HG03342 (cell line): ENCODE data around the gene ZNF622.
"Not testable (repeated sequence)": the region's sequence is repeated elsewhere in the genome, so short reads cannot be mapped to it uniquely, and the experiment has no call there.

Experiments used
- ATAC-seq: cut with Tn5 transposase; IDR thresholded peaks from one replicate; pipeline ENCODE4 v1.9.1; 2021; ENCODE audit warnings: mild to moderate bottlenecking, moderate library complexity; ENCODE audit not compliant: unreplicated experiment

The ZNF622 gene

GRCh38 chr5:16436065-16436682, 29.4 kb downstream of the ZNF622 start:
- ATAC-seq, result not testable (repeated sequence)

- ATAC-seq, result no peak
These were observed 34.1 kb downstream of the ZNF622 start for GRCh38 chr5:16431490-16431889.

DNA sequence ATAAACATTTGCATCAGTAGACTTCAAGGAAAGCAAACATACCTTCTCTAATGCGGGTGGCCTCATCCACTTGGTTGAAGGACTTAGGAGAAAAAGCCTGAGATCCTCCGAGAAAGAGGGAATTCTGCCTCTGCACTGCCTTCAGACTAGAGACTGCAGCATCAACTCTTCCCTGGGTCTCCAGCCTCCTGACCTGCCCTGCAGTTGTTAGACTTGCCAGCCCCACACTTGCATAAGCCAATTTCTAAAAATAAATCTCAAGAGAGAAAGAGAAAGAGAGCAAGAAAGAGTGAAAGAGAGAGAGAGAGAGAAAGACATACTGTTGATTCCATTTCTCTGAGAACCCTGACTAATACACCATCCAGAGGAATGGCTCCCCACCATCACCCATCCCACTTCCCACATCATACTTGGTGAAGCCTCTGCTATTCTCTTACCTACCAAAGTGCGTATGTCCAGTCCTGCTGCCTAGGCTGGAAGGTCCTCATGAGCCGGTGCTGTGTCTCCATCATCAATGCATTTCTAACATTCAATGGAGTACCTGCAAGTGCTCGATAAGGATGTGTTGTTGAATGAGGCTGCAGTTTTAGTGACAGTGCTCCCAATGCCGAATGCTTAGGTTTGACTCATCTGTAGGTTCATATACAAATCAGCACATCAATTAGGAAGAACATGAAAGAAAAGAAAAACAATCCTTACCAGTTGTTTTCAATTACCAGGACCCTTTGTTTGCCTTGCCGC, 35.1 kb downstream of the ZNF622 start:
- no peak for ATAC-seq

- ATAC-seq, result no peak
These were observed 37.2 kb downstream of the ZNF622 start for GRCh38 chr5:16428359-16428758.

GRCh38 chr5:16427587-16427986, 38.0 kb downstream of the ZNF622 start:
- no peak for ATAC-seq

DNA sequence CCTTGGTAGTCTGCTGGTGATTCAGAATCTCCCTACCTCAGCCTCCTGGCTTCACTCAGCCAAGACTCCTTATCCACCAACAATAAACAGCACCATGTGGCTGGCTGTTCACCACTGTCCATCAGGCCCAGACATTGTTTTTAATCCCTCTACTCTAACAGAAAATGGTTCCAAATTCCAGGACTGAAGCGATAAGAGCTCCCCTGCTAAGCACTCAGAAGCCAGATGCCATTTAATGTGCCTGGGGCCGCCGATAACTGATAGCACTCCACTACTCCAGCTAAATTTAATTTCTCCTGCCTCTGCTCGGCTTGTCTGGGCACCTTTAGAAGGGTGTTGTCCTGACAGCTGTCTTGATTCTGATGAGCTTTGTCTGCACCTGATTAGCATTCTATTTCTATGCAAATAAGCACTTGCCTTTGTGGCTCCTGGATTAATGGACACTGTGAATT, 47.1 kb downstream of the ZNF622 start:
- ATAC-seq, result no peak

GRCh38 chr5:16417398-16418074, 48.1 kb downstream of the ZNF622 start:
- ATAC-seq, result no peak

DNA sequence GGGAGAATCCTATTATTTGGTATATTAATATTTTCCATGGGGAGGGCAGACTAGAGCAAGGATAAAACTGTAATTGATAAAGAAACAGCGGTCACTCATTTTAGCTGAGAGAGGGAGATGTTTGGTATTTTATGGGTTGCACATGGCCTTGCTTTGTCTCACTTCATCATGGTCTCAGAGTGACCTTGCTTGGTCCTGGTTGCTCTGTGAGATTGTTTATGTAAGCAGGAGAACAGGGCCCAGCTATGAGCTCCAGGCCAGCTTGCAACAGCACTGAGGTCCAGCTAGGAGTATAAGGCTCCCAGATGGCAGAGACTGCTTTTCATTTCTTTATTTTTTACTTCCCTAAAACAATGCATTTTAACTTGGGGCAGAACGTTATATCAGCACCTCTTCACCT, 50.7 kb downstream of the ZNF622 start:
- no peak for ATAC-seq

DNA sequence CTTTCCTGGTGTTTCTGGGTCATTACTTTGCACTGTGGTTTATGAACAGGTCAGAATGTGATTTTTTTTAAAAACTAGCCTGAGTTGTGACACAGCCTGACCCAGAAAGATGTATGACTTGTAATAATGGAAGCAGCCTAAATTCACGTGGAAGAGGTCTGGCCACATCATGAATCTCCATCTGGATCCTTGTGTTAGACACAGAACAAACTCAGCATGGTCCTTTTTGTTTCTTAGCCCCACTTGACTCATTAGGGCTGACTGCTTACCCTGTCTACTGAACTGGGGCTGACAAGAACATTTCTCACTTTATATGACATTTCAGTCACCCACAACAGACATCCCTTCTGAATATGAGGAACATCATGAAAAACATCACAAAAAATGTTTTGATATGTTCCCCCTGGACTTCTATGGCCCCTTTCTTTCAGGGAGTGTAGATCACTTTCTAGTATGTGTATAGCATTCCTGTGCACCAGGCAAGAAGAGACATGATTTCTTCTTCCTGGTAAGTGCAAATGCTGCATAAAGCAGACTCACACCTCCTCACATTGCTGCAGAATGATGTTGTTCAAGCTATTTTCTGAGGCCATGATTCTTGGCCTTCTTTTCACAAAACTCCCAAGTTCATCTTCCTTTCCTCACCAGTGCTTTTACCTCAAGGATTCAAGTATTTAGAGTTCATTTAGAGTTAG, 52.3 kb downstream of the ZNF622 start:
- ATAC-seq, result no peak

DNA sequence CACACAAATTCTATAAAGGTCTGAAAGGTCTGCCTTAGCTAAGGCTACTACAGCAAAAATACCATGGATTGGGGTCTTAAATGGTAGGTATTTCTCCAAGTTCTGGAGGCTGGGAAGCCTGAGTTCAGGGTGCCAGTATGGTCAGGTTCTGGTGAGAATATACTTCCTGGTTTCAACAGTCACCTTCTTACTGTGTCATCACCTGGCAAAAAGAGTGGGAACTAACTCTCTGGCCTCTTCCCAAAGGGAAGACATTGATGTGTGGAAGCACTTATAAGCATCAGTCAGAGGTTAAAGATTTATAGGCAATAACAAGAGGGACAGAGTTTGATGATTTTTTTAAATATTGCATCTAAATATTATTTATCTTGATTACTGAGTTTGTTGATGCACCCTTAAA, 53.0 kb downstream of the ZNF622 start:
- ATAC-seq, result no peak

DNA sequence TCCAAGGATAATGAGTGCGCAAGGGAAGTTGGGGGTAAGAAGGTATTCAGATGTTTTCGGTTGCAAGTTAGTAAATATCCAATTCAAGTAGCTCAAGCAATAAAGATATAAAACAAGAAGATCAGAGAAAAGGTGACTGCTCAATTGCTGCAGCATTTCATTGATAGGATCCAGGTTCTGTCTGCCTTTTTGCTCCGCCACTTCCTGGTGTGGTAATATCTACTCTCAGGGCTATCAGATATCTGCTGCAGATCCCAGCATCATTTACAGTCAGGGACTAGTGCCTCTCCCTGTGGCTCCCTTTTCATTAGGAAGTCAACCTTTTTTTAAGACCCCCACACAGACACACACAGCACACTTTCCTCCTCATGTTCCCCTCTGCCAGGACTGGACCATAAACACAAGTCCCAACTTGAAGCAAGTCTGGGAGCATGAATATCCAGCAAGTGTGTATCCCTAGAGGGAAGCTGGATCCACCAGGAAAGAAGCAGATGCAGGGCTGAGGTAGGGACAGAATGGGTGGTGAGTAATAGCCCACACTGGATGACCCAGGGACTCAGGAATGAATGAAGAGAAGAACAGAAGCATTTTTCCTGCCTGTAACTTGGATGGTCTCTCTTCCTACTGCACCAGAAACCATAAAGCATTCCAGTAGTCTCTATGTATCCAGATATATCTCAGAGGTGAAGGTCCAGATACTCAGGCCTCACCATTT, 53.7 kb downstream of the ZNF622 start:
- ATAC-seq, result no peak

DNA sequence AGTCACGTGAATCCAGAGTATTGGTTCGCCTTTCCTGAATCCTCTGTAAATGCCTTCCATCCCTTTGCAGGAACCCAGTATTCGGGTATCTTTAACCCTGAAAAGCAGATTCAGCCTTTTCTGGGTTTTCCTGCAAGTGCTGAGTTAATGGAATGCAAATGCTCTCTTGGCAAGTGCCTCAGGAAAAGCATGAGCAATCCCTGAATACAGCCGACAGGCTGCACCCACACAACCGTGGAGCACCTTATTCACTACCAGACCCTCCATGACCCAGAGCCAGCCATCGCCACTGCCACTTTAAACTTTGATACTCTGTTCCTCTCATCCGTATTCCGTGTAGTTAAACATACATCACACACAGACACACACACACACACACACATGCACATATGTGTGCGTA, 54.4 kb downstream of the ZNF622 start:
- ATAC-seq, result no peak

DNA sequence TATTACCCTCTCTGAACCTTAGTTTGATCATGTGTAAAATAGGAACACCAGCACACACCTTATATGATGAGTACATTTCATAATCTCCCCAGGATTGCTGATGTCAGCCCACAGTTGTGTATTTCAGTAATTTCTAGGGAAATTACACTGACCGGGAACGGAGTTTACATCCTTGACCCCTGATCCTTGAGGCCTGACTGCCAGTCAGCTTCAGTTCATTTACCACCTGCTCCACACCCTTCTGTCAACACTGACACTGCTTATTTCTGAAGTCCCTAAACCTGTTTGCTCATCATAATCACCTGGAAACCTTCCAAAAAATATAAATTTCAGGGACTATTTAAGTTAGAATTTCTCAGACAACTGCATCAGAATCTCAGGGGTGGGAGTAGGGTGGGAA, 55.3 kb downstream of the ZNF622 start:
- ATAC-seq, result no peak

DNA sequence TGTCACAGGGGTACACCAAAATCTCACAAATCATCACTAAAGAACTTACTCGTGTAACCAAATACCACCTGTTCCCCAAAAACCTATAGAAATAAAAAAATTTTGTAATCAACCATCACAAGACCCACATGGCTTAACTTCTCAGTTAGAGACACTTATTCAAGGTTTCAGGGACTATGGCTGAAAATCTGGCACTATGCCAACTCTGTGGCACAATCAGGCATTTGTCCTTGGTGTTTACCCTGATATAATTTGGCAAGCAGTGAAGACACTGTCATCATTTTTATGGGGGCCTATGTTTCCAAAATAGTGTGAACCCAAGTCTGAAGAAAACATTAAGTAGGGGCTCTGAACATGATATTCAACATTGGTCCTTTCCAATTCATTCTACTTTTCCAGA, 59.0 kb downstream of the ZNF622 start:
- no peak for ATAC-seq

DNA sequence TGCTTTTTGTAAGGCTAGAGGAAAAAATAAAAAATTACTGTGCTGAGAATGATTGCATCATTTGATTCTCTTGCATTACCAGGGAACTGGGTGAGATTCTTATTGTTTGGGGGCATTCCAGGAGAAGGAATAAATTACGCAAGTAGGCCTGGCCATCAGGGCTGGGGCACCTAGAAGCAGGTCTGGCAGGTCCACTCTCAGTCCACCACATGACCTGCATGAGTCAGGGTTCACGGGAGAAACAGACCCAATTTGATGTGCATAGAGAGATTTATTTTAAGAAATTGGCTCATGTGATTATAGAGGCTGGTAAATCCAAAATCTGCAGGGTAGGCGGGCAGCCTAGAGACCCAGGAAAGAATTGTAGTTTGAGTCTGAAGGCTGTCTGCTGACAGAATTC, 59.6 kb downstream of the ZNF622 start:
- no peak for ATAC-seq
